ENCODE results near the gene PVALEF. TPM values are rescaled to one million over a fixed set of nuclear protein-coding genes. Genes with fewer than 3 reads are reported as not detected.
A peak's percentile ranks its signal among the peaks of the same experiment; 100 is the strongest.

Gene PVALEF
- polyA plus RNA-seq, 4 donors = 0.13 to 0.79 (median 0.45) TPM

- no peak for DNase-seq (ENCODE audit: low read depth in 4 of 4, low spot score in 2 of 4)
Observed at GRCh38 chr17:81128338-81128737, 37.0 kb upstream of the PVALEF start.

GRCh38 chr17:81128774-81129173, 36.5 kb upstream of the PVALEF start:
- no peak for DNase-seq (ENCODE audit: low read depth in 4 of 4, low spot score in 2 of 4)

GRCh38 chr17:81129289-81129688, 36.0 kb upstream of the PVALEF start:
- DNase-seq (ENCODE audit: low read depth in 4 of 4, low spot score in 2 of 4) = no peak

- DNase-seq (ENCODE audit: low read depth in 4 of 4, low spot score in 2 of 4) = no peak
Observed at GRCh38 chr17:81129711-81130367, 35.5 kb upstream of the PVALEF start.

- DNase-seq (ENCODE audit: low read depth in 4 of 4, low spot score in 2 of 4) = no peak
Observed at GRCh38 chr17:81130385-81131361, 34.6 kb upstream of the PVALEF start.

GRCh38 chr17:81131486-81132196, 33.7 kb upstream of the PVALEF start:
- DNase-seq (ENCODE audit: low read depth in 4 of 4, low spot score in 2 of 4) = no peak

GRCh38 chr17:81132197-81132540, 33.1 kb upstream of the PVALEF start:
- no peak for DNase-seq (ENCODE audit: low read depth in 4 of 4, low spot score in 2 of 4)

GRCh38 chr17:81132770-81133723, 32.3 kb upstream of the PVALEF start:
- no peak for DNase-seq (ENCODE audit: low read depth in 4 of 4, low spot score in 2 of 4)

GRCh38 chr17:81134064-81134781, 31.1 kb upstream of the PVALEF start:
- DNase-seq (ENCODE audit: low read depth in 4 of 4, low spot score in 2 of 4) = no peak

GRCh38 chr17:81135505-81136278, 29.6 kb upstream of the PVALEF start:
- DNase-seq (ENCODE audit: low read depth in 4 of 4, low spot score in 2 of 4) = no peak

- no peak for DNase-seq (ENCODE audit: low read depth in 4 of 4, low spot score in 2 of 4)
Observed at GRCh38 chr17:81136366-81136765, 28.9 kb upstream of the PVALEF start.

- no peak for DNase-seq (ENCODE audit: low read depth in 4 of 4, low spot score in 2 of 4)
Observed at GRCh38 chr17:81137248-81137647, 28.1 kb upstream of the PVALEF start.

GRCh38 chr17:81138083-81138482, 27.2 kb upstream of the PVALEF start:
- no peak for DNase-seq (ENCODE audit: low read depth in 4 of 4, low spot score in 2 of 4)

- no peak for DNase-seq (ENCODE audit: low read depth in 4 of 4, low spot score in 2 of 4)
Observed at GRCh38 chr17:81138500-81138899, 26.8 kb upstream of the PVALEF start.

- DNase-seq (ENCODE audit: low read depth in 4 of 4, low spot score in 2 of 4) = no peak
Observed at GRCh38 chr17:81139428-81139827, 25.9 kb upstream of the PVALEF start.

- DNase-seq (ENCODE audit: low read depth in 4 of 4, low spot score in 2 of 4) = no peak
Observed at GRCh38 chr17:81140018-81140417, 25.3 kb upstream of the PVALEF start.

GRCh38 chr17:81140695-81141094, 24.6 kb upstream of the PVALEF start:
- no peak for DNase-seq (ENCODE audit: low read depth in 4 of 4, low spot score in 2 of 4)

GRCh38 chr17:81142301-81143199, 22.8 kb upstream of the PVALEF start:
- peak in 2 of 4 donors; percentile 46 to 67 for DNase-seq (ENCODE audit: low read depth in 4 of 4, low spot score in 2 of 4)

All from left renal cortex interstitium (tissue), 4 donors.